ENCODE measurements around the gene YY1AP1.
"Not testable (repeated sequence)": the region's sequence is repeated elsewhere in the genome, so short reads cannot be mapped to it uniquely, and the experiment has no call there.

The YY1AP1 gene

GRCh38 chr1:155643230-155643629 lies 45.3 kb downstream of the YY1AP1 start:
- DNase-seq = no peak

GRCh38 chr1:155642559-155643180 lies 45.9 kb downstream of the YY1AP1 start:
- DNase-seq = not testable (repeated sequence)

- no peak for DNase-seq
Measured at GRCh38 chr1:155640367-155640766, 48.2 kb downstream of the YY1AP1 start.

- DNase-seq = no peak
Measured at GRCh38 chr1:155636397-155637153, 52.0 kb downstream of the YY1AP1 start.

DNA sequence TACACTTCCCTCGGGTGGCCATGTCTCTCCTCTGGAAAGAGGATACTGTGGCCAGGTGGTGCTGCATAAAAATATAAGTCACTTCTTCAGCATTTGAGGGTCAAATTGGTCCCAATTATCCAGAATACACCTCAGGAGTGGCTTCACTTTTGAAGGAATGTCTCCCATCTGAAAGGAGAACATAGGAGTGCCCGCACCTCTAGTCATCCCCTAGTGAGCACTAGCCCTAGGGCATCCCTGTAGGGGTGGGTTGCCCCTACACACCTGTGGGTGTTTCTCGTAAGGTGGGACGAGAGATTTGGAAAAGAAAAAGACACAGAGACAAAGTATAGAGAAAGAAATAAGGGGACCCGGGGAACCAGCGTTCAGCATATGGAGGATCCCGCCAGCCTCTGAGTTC lies 62.1 kb downstream of the YY1AP1 start:
- not testable (repeated sequence) for DNase-seq

- no peak for DNase-seq
Measured at GRCh38 chr1:155623357-155623756, 65.2 kb downstream of the YY1AP1 start.

DNA sequence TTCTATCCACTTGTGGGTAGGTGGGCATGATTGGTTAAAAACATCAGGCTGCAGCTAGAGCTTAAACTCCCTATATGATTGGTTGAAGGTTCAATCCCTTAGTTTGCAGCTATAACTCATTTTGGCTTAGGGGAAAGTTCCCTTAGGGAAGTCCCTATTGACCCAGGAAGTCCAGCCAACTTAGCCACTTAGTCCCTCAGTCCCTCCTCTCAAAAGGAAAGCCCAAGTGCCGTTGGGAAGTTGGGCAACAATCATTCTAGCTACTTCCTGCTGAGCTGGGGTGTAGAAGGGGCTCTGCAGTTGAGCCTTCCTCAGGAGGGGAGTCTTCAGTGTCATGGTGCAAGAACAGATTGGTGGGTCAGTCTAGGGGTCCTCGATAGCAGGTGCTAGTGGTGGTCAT lies 66.4 kb downstream of the YY1AP1 start:
- DNase-seq = no peak

- not testable (repeated sequence) for DNase-seq
Measured at GRCh38 chr1:155613226-155613625, 75.3 kb downstream of the YY1AP1 start.

DNA sequence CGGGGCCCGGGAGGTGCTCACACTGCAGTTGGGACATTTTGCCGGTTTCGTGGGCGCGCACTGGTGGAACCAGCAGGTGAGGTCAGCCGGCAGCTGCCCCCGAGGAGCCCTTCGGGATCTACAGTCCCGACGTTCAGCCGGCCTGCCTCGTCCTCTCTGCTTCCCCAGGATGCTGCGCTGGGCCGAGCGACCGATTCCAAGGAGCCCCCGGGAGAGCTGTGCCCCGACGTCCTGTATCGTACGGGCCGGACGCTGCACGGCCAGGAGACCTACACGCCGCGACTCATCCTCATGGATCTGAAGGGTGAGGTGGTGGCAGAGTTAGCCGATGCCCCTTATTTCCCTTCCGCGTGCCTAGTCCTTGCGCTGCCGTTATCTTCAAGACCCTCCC lies 78.3 kb downstream of the YY1AP1 start:
- not testable (repeated sequence) for DNase-seq

DNA sequence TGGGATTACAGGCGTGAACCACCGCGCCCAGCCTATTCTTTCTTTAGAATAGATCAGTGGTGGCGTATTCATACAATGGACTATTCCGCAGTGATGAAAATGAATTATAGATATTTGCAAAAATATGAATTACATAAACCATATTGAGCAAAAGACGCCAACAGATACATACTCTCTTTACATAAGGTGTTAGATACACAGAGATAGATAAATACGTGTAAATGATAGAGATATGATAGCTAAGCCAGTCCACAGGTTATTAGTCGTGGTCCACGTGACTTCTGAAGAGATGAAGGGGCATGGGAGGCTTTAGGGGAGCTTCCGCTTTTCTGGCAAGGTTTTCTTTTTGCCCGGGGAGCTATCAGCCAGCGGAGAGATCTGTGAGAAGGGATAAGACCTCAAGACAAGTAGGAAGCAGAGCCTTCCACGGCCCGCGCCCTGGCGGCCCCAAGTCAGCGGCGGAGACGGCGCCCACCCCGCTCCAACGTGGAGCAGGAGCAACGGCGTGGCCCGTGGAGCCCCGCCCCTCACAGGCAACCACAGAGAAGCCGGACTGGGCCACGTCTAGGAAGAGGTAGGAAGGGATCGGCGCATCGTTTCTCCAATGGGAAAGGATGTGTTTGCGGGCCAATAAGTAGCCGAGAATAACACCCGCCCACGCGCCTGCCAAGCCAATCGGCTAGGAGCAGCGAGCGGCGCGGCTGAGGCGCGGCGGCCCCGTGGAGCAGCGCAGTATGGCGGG lies 78.9 kb downstream of the YY1AP1 start, which contains the start of gene MSTO1:
Gene MSTO1, plus strand, starts transcription at position 704 of the 742 bp plus-strand sequence. Its CDS starts 31 bp downstream, at position 735.
- peak; percentile 97 for DNase-seq

All from NCI-H2029 (cell line).